ENCODE results near the gene NHEJ1. TPM values are rescaled to one million over a fixed set of nuclear protein-coding genes. Genes with fewer than 3 reads are reported as not detected.

NHEJ1 gene
- total RNA-seq, 1 donor from 2014 or later: 17.7 TPM

DNA sequence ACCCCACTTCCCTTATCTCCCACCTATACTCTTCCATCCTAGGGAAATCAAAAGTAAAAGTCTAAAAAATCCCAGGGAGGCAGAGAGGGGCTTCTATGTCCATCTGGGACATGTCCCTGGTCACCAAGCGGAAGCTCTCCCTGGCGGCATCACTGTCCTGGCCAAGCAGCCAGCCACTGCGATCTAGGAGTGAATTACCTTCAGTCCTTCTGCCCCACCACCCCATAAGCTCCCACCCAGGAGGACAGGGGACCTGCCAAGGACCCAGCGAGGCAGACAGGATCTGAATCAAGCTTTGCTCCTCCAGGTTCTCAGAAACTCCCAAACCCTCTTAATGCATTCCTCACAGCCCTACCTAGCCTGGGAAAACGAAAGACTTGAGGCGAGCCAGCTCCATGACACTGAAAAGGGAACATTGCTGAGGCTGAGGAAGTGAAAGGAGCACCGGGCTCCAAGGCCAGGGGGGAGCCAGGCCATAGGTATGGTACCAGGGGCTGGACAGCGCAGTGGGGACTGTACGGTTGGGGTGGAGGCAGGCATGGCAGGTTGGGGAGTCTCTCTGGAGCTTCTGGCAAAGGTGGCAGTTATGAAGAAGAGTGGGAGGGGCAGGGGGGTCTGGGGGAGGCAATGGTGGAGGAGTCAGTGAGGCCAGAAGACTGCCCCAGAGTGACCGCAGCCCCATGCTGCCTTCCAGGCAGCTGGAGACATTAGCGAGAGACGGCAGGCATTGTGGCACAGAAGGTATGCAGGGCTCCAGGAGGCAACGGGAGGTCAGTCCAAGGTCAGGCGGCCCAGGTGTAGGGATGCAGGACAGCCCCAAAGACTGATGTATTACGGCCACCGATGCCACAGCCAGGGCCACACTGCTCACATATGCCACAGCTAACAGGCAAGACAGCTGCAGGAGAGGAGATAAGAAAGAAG lies 11.9 kb upstream of the NHEJ1 start:
- no peaks in the 10 kb centered on the region for H3K9me3 ChIP-seq
- TF ChIP-seq, protein P1, sequence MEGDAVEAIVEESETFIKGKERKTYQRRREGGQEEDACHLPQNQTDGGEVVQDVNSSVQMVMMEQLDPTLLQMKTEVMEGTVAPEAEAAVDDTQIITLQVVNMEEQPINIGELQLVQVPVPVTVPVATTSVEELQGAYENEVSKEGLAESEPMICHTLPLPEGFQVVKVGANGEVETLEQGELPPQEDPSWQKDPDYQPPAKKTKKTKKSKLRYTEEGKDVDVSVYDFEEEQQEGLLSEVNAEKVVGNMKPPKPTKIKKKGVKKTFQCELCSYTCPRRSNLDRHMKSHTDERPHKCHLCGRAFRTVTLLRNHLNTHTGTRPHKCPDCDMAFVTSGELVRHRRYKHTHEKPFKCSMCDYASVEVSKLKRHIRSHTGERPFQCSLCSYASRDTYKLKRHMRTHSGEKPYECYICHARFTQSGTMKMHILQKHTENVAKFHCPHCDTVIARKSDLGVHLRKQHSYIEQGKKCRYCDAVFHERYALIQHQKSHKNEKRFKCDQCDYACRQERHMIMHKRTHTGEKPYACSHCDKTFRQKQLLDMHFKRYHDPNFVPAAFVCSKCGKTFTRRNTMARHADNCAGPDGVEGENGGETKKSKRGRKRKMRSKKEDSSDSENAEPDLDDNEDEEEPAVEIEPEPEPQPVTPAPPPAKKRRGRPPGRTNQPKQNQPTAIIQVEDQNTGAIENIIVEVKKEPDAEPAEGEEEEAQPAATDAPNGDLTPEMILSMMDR (IDR thresholded peaks at IDR 0.05): no peak
- intact Hi-C loops (cut with DNase I): no loop called here
- peak overlapping the region; percentile 81 for H3K27ac ChIP-seq
- H3K4me3 ChIP-seq: no peak overlapping the region
- H3K36me3 ChIP-seq: peaks cover 0 to 30% of the 10 kb centered on the region in 2 donors
- H3K4me1 ChIP-seq: peaks cover 16% of the 10 kb centered on the region
- H3K27me3 ChIP-seq: no peaks in the 10 kb centered on the region
- DNase-seq (ENCODE audit: extremely low spot score in 2 of 2): peak in 1 of 2 donors; percentile 85

DNA sequence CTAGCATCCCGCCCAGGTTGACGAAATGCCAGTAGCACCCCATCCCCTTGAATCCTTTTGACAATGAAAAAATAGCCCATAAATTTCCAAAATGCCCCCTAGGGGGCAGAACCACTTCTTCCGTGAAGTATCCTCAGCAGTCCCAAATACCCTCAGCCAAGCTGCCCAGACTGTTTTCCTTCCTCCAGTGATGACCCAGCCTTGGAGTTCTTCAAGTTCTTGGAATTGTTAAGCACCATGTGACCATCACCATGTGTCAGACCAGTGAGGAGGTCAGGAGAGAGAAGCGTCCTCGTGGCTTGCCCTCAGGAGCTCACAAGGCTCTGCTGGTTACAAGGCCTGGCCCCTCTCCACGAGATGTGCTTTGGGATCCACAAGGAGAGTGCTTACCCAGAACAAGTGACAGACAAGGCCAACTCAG lies 10.6 kb upstream of the NHEJ1 start:
- no peak for TF ChIP-seq POLR2A (IDR thresholded peaks at IDR 0.05)
- peak; percentile 58 to 77 for TF ChIP-seq POLR2AphosphoS5 (IDR thresholded peaks at IDR 0.05; ENCODE audit: insufficient read depth in 1 of 2, low read depth in 1 of 2)
- TF ChIP-seq, protein P1 (IDR thresholded peaks at IDR 0.05): peak; percentile 63 to 67 (median 65)
- Histone ChIP-seq H3K36me3 (peaks cover 0 to 30% of the 10 kb centered on the region in 2 donors), H3K9me3 (no peaks in the 10 kb centered on the region), H3K4me1 (peaks cover 16% of the 10 kb centered on the region), H3K27ac (peak overlapping the region; percentile 81), H3K4me3 (no peak overlapping the region), H3K27me3 (no peaks in the 10 kb centered on the region)
- DNase-seq (ENCODE audit: extremely low spot score in 2 of 2): peak in 1 of 2 donors; percentile 92
- intact Hi-C loops (cut with DNase I): no loop called here

DNA sequence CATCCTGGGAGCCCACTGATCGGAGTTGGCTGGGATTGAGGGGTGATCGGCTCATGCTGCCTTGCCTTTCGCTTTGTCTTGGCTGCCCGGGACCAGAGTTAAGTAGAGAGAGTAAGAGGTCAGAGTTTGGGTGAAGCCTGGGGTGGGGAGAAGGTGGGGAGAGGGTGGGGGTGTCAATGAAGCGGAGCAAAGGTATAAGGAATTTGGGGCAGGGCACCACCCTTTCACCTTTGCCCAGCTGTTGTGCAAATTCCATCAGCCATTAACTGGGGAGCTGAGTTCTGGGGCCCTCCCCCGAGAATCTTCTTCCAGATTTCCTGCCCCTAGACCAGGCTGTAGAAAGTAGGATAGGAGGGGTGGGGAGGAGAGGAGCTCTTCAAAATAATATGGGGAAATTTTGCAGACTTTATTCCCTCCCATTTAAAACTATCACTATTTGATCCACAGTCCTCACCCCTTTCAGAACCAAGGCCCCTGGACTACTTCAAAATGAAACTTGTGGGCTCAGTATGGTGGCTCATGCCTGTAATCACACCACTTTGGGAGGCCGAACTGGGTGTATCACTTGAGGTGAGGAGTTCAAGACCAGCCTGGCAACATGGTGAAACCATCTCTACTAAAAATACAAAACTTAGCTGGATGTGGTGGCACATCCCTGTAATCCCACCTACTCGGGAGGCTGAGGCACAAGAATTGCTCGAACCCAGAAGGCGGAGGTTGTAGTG lies 9.5 kb upstream of the NHEJ1 start, which contains the start of gene SLC23A3:
SLC23A3 (minus strand) TSS at position 100 of the 725 bp plus-strand sequence; CDS start at position 55, 45 bp downstream.
- no peaks in the 10 kb centered on the region for H3K9me3 ChIP-seq
- H3K27me3 ChIP-seq: no peaks in the 10 kb centered on the region
- TF ChIP-seq POLR2AphosphoS5 (IDR thresholded peaks at IDR 0.05; ENCODE audit: insufficient read depth in 1 of 2, low read depth in 1 of 2) (no peak), POLR2A (IDR thresholded peaks at IDR 0.05) (no peak)
- TF ChIP-seq, protein P1 (IDR thresholded peaks at IDR 0.05): no peak
- H3K4me1 ChIP-seq: peaks cover 5% of the 10 kb centered on the region
- intact Hi-C loops (cut with DNase I): loop anchor here (5.0 to 10.0 kb wide), 2 partner anchors 127 to 215 kb away; partner anchors contain the start of gene DNPEP
- peaks cover 0 to 27% of the 10 kb centered on the region in 2 donors for H3K36me3 ChIP-seq
- DNase-seq (ENCODE audit: extremely low spot score in 2 of 2): peak in 1 of 2 donors; percentile 27
- H3K4me3 ChIP-seq: no peak within 1 kb of the TSS
- H3K27ac ChIP-seq: peak within 1 kb of the TSS; percentile 81

DNA sequence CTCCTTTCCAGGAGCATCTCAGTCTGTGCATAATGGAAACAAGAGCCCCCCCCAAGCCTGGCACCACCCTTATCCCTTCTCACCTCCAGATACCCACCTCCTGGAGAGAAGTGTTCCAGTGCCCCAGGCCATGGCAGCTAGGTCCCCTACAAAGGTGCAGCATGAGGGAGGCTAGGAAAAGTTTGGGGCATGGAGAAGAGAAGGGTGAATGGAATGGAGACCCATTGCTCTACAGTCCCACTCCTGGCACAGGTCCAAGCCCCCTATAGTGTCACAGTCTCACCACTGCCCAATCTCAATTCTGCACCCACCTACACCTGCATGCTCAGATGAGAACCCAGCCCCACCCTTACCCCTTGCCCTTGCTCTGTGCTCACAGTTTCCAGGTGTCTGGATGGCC lies 8.3 kb upstream of the NHEJ1 start:
- Histone ChIP-seq H3K9me3 (no peaks in the 10 kb centered on the region), H3K36me3 (peaks cover 0 to 16% of the 10 kb centered on the region in 2 donors), H3K27me3 (no peaks in the 10 kb centered on the region), H3K4me1 (no peaks in the 10 kb centered on the region), H3K4me3 (no peak overlapping the region), H3K27ac (no peak overlapping the region)
- TF ChIP-seq POLR2AphosphoS5 (IDR thresholded peaks at IDR 0.05; ENCODE audit: insufficient read depth in 1 of 2, low read depth in 1 of 2) (no peak), POLR2A (IDR thresholded peaks at IDR 0.05) (no peak)
- TF ChIP-seq, protein P1 (IDR thresholded peaks at IDR 0.05): no peak
- peak in 1 of 2 donors; percentile 81 for DNase-seq (ENCODE audit: extremely low spot score in 2 of 2)
- intact Hi-C loops (cut with DNase I): loop anchor here (5.0 to 10.0 kb wide), 2 partner anchors 128 to 216 kb away; partner anchors contain the start of gene DNPEP

Data from vagina (tissue), 2 donors.